EL (cell line): Measurements from ENCODE around the gene VSIR.
A peak's percentile ranks its signal among the peaks of the same experiment; 100 is the strongest.

Experiments
- DNase-seq: peaks from one replicate; pipeline ENCODE4 v3.0.0-alpha.2; 2016

The VSIR gene

GRCh38 chr10:71746344-71747037, 26.8 kb downstream of the VSIR start:
- no peak for DNase-seq

GRCh38 chr10:71745664-71746250, 27.6 kb downstream of the VSIR start:
- DNase-seq: no peak

GRCh38 chr10:71744897-71745663, 28.2 kb downstream of the VSIR start:
- DNase-seq: no peak

- DNase-seq: no peak
Observed at GRCh38 chr10:71743866-71744265, 29.5 kb downstream of the VSIR start.

GRCh38 chr10:71743089-71743838, 30.1 kb downstream of the VSIR start:
- DNase-seq: no peak

GRCh38 chr10:71742301-71743088, 30.8 kb downstream of the VSIR start:
- DNase-seq: no peak

- no peak for DNase-seq
Observed at GRCh38 chr10:71741671-71742070, 31.6 kb downstream of the VSIR start.

GRCh38 chr10:71741029-71741428, 32.3 kb downstream of the VSIR start:
- DNase-seq: no peak

GRCh38 chr10:71740069-71740653, 33.2 kb downstream of the VSIR start:
- peak; percentile 77 for DNase-seq

- no peak for DNase-seq
Observed at GRCh38 chr10:71739358-71739900, 33.9 kb downstream of the VSIR start.

- peak; percentile 77 for DNase-seq
Observed at GRCh38 chr10:71737834-71738197, 35.5 kb downstream of the VSIR start.

- no peak for DNase-seq
Observed at GRCh38 chr10:71737001-71737833, 36.1 kb downstream of the VSIR start.

GRCh38 chr10:71736570-71736952, 36.8 kb downstream of the VSIR start:
- no peak for DNase-seq

- DNase-seq: no peak
Observed at GRCh38 chr10:71735709-71736569, 37.4 kb downstream of the VSIR start.

GRCh38 chr10:71734797-71735196, 38.5 kb downstream of the VSIR start:
- DNase-seq: no peak

- no peak for DNase-seq
Observed at GRCh38 chr10:71731791-71732190, 41.5 kb downstream of the VSIR start.

GRCh38 chr10:71729161-71729636, 44.1 kb downstream of the VSIR start:
- peak; percentile 75 for DNase-seq

GRCh38 chr10:71727738-71728737, 45.3 kb downstream of the VSIR start:
- DNase-seq: no peak
